GM12878 (cell line): Measurements from ENCODE around the gene EXOSC6. TPM values are rescaled to one million over a fixed set of nuclear protein-coding genes. Genes with fewer than 3 reads are reported as not detected.
"Not testable (repeated sequence)": the region's sequence is repeated elsewhere in the genome, so short reads cannot be mapped to it uniquely, and the experiment has no call there.

ENCODE experiments used
- ATAC-seq: fragments of 200-7000 bp; cut with Tn5 transposase; 3 replicates; pipeline ENCODE4 v1.9.1; 2020; ENCODE audit warnings: mild to moderate bottlenecking, moderate library complexity
- BruUV-seq: library from RNA; stranded (reverse); fragments of 400-500 nt; replicated peaks from 2 replicates; lab custom pipeline; 2021; lab: Mats Ljungman, UMichigan
- CTCF ChIA-PET: fragments of 300-600 bp; sonication (Branson Sonifier 250); formaldehyde crosslinking; extraction: SDS; loops from one replicate; lab custom pipeline; 2021; ENCODE audit warnings: inconsistent platforms; lab: Yijun Ruan, JAX
- POLR2A ChIA-PET: fragments of 350-600 bp; formaldehyde crosslinking; extraction: SDS; loops from one replicate; lab custom pipeline; 2021; ENCODE audit warnings: inconsistent platforms; lab: Charles Lee
- RAD21 ChIA-PET: fragments of 300-600 bp; sonication (Branson Sonifier 250); formaldehyde crosslinking; loops from one replicate; lab custom pipeline; 2023; ENCODE audit warnings: antibody characterized with exemption; ENCODE audit not compliant: unreplicated experiment; lab: Charles Lee
- SMC1A ChIA-PET: fragments of 300-600 bp; sonication (Branson Sonifier 250); formaldehyde crosslinking; loops from one replicate; lab custom pipeline; 2023; ENCODE audit not compliant: unreplicated experiment, uncharacterized antibody; lab: Charles Lee
- DNase-seq: peaks from one replicate; pipeline ENCODE4 v3.0.0-alpha.2; 2011; ENCODE audit warnings: low read depth, low spot score
- FAIRE-seq: peaks from 3 replicates; lab custom pipeline; 2011; peaks lifted over from hg19 to GRCh38; lab: Jason Lieb, UNC
- H2AFZ ChIP-seq: 2 replicates; pipeline ENCODE4 v1.6.0; 2011; ENCODE audit warnings: low read depth, low read length, control low read depth; ENCODE audit not compliant: control insufficient read depth
- H3K27ac ChIP-seq: 2 replicates; pipeline ENCODE4 v1.5.1; 2011; ENCODE audit warnings: control low read depth; ENCODE audit not compliant: control insufficient read depth, insufficient read depth
- H3K27me3 ChIP-seq, 2 experiments: replicated peaks in 1 of 2; 2 replicates each; pipeline versions ENCODE4 v1.6.0 to v1.6.1; 2011; ENCODE audit warnings: low read length in 1 of 2; ENCODE audit not compliant: control insufficient read depth in 2 of 2, insufficient read depth in 2 of 2
- H3K36me3 ChIP-seq, 2 experiments: 2 replicates each; pipeline ENCODE4 v1.5.1; 2011; ENCODE audit warnings: low read length in 1 of 2; ENCODE audit not compliant: control insufficient read depth in 2 of 2, insufficient read depth in 2 of 2
- H3K4me1 ChIP-seq: 2 replicates; pipeline ENCODE4 v1.6.1; 2011; ENCODE audit warnings: mild to moderate bottlenecking, low read length, moderate library complexity, mixed read lengths; ENCODE audit not compliant: control insufficient read depth, insufficient read depth
- H3K4me2 ChIP-seq: 2 replicates; pipeline ENCODE4 v1.6.0; 2011; ENCODE audit warnings: control low read depth; ENCODE audit not compliant: control insufficient read depth, insufficient read depth
- H3K4me3 ChIP-seq: fragments of 200-600 bp; sonication (generic); 2 replicates; pipeline ENCODE4 v1.5.1; 2016
- H3K79me2 ChIP-seq: 2 replicates; pipeline ENCODE4 v1.6.0; 2011; ENCODE audit warnings: low read length; ENCODE audit not compliant: control insufficient read depth, insufficient read depth
- H3K9ac ChIP-seq: 2 replicates; pipeline ENCODE4 v1.8.0; 2011; ENCODE audit warnings: low read length, control low read depth, mixed read lengths; ENCODE audit not compliant: control insufficient read depth, insufficient read depth
- H3K9me3 ChIP-seq: replicated peaks from 3 replicates; pipeline ENCODE4 v1.5.1; 2011; ENCODE audit warnings: mild to moderate bottlenecking, low read length; ENCODE audit not compliant: control insufficient read depth, insufficient read depth
- H4K20me1 ChIP-seq: 2 replicates; pipeline ENCODE4 v1.6.0; 2011; ENCODE audit not compliant: control insufficient read depth, insufficient read depth
- WGBS: methylation state at CpG from one replicate; pipeline ENCODE4 v1.1.6; 2016; ENCODE audit warnings: low lambda C conversion rate; ENCODE audit not compliant: insufficient replicate concordance, insufficient coverage; ENCODE audit errors: missing lambda C conversion rate; 5-methylcytosine and 5-hydroxymethylcytosine counted together
- in situ Hi-C: fragments of 300-500 bp; cut with MboI; formaldehyde crosslinking; loops from 9 replicates; pipeline ENCODE4 v1.14.3; 2018; ENCODE audit warnings: mixed read lengths
- intact Hi-C: fragments of 100-400 bp; cut with micrococcal nuclease; formaldehyde crosslinking; loops from one replicate; pipeline ENCODE4 v1.14.2; 2022; ENCODE audit not compliant: unreplicated experiment
- polyA plus RNA-seq, 11 experiments: library from polyadenylated mRNA; depleted of rRNA in 4 of 11; unstranded in 6 of 11; stranded (reverse) in 5 of 11; fragments of >200 nt; fragmentation: Nextera tagmentation in 4 of 11; fragmentation: Illumina TruSeq in 1 of 11; extraction: Ambion mirVana in 4 of 11; extraction: Trizol in 1 of 11; gene quantifications; 1 replicate in 1 of 11; 2 replicates in 10 of 11; pipeline versions ENCODE4 v1.2.1 to v1.2.3, GENCODE V29; 2011 to 2016; ENCODE audit warnings: inconsistent platforms in 2 of 11, missing spikeins in 2 of 11, low read depth in 1 of 11
- total RNA-seq, 4 experiments: library from RNA; depleted of rRNA in 3 of 4; stranded (reverse); fragments of >200 nt in 3 of 4; fragmentation: Illumina TruSeq in 1 of 4; extraction: Trizol in 1 of 4; gene quantifications; 2 replicates each; pipeline versions ENCODE4 v1.2.1 to v1.2.3, GENCODE V29; 2013 to 2021

The EXOSC6 gene
- total and polyA plus RNA-seq, 10 of the 15 experiments (the other 5 are each of a cell fraction or from before 2014, with no cell fraction given): 8.2 to 27.5 (median 14.5) TPM

DNA sequence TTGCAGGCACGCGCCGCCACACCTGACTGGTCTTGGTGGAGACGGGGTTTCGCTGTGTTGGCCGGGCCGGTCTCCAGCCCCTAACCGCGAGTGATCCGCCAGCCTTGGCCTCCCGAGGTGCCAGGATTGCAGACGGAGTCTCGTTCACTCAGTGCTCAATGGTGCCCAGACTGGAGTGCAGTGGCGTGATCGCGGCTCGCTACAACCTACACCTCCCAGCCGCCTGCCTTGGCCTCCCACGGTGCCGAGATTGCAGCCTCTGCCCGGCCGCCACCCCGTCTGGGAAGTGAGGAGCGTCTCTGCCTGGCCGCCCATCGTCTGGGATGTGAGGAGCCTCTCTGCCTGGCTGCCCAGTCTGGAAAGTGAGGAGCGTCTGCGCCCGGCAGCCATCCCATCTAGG, 47.7 kb downstream of the EXOSC6 start:
- H3K4me3 ChIP-seq, POLR2A ChIA-PET, H3K36me3 ChIP-seq, H3K4me1 ChIP-seq, RAD21 ChIA-PET, H3K79me2 ChIP-seq, H3K4me2 ChIP-seq, H4K20me1 ChIP-seq, CTCF ChIA-PET, BruUV-seq, FAIRE-seq, ATAC-seq, H3K9ac ChIP-seq, H3K9me3 ChIP-seq, H3K27ac ChIP-seq, in situ Hi-C loops, intact Hi-C loops, DNase-seq, H3K27me3 ChIP-seq, SMC1A ChIA-PET, H2AFZ ChIP-seq: not testable (repeated sequence)
- WGBS: 100% methylated on average over 6 of the region's 29 CpGs

DNA sequence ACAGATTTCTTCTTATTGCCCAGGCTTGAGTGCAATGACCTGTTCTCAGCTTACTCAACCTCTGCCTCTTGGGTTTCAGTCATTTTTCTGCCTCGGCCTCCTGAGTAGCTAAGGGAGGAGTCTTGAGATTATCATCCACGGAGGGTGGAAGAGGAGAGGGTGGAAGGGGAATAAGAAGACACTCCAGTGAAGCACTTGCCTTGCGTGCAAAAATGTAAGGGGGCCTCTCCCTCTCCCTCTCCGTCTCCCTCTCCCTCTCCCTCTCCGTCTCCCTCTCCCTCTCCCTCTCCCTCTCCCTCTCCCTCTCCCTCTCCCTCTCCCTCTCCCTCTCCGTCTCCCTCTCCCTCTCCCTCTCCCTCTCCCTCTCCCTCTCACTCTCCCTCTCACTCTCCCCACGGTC, 48.2 kb downstream of the EXOSC6 start:
- H3K36me3 ChIP-seq, SMC1A ChIA-PET, FAIRE-seq, DNase-seq, H3K9ac ChIP-seq, H3K4me3 ChIP-seq, CTCF ChIA-PET, H2AFZ ChIP-seq, H3K4me1 ChIP-seq, ATAC-seq, H3K27ac ChIP-seq, H3K9me3 ChIP-seq, POLR2A ChIA-PET, intact Hi-C loops, H3K4me2 ChIP-seq, RAD21 ChIA-PET, H4K20me1 ChIP-seq, H3K27me3 ChIP-seq, BruUV-seq, in situ Hi-C loops, H3K79me2 ChIP-seq: not testable (repeated sequence)
- WGBS: 51% methylated on average over 4 of the region's 7 CpGs
